ACC112 (cell line): ENCODE measurements around the gene TECPR1.
A peak's percentile ranks its signal among the peaks of the same experiment; 100 is the strongest.

Experiments used
- H2AFZ ChIP-seq: fragments of 200-600 bp; sonication (generic); one replicate; pipeline ENCODE4 v1.6.0; 2017; ENCODE audit warnings: antibody characterized with exemption, low read length; ENCODE audit not compliant: unreplicated experiment
- H3K27ac ChIP-seq: fragments of 200-600 bp; sonication (generic); 2 replicates; pipeline ENCODE4 v1.5.1; 2014; ENCODE audit warnings: low read depth, mild to moderate bottlenecking, antibody characterized with exemption, low read length, moderate library complexity
- H3K27me3 ChIP-seq: fragments of 200-600 bp; sonication (generic); 2 replicates; pipeline ENCODE4 v1.6.1; 2014; ENCODE audit warnings: mild to moderate bottlenecking, antibody characterized with exemption, low read length, moderate library complexity, mixed read lengths; ENCODE audit not compliant: insufficient read depth
- H3K36me3 ChIP-seq: fragments of 200-600 bp; sonication (generic); 2 replicates; pipeline ENCODE4 v1.6.1; 2016; ENCODE audit warnings: mild to moderate bottlenecking, antibody characterized with exemption, low read length, moderate library complexity, mixed read lengths; ENCODE audit not compliant: insufficient read depth
- H3K4me1 ChIP-seq: fragments of 200-600 bp; sonication (generic); one replicate; pipeline ENCODE4 v1.6.1; 2016; ENCODE audit warnings: low read length, mixed read lengths; ENCODE audit not compliant: insufficient read depth, unreplicated experiment, control insufficient read depth
- H3K4me3 ChIP-seq: fragments of 200-600 bp; sonication (generic); 2 replicates; pipeline ENCODE4 v1.5.1; 2014; ENCODE audit warnings: mild to moderate bottlenecking, low read depth, low read length
- H3K79me2 ChIP-seq: fragments of 200-600 bp; sonication (generic); one replicate; pipeline ENCODE4 v1.6.0; 2016; ENCODE audit warnings: low read length; ENCODE audit not compliant: control insufficient read depth, unreplicated experiment, insufficient read depth

Gene TECPR1

GRCh38 chr7:98291717-98292116 lies 39.7 kb upstream of the TECPR1 start:
- no peak overlapping the region for H3K27ac ChIP-seq
- no peaks in the 10 kb centered on the region for H3K27me3 ChIP-seq
- peaks cover 6% of the 10 kb centered on the region; the same call in 1 of the 2 replicates for H3K36me3 ChIP-seq
- no peak overlapping the region for H2AFZ ChIP-seq
- no peak overlapping the region for H3K4me3 ChIP-seq
- H3K79me2 ChIP-seq = peaks cover 40% of the 10 kb centered on the region
- peaks cover 19% of the 10 kb centered on the region for H3K4me1 ChIP-seq

- H3K4me3 ChIP-seq = no peak overlapping the region
- H2AFZ ChIP-seq = no peak overlapping the region
- no peaks in the 10 kb centered on the region for H3K27me3 ChIP-seq
- H3K27ac ChIP-seq = no peak overlapping the region
- peaks cover 6% of the 10 kb centered on the region; the same call in 1 of the 2 replicates for H3K36me3 ChIP-seq
- H3K79me2 ChIP-seq = peaks cover 63% of the 10 kb centered on the region
- peaks cover 42% of the 10 kb centered on the region for H3K4me1 ChIP-seq
These were observed 37.4 kb upstream of the TECPR1 start for GRCh38 chr7:98289333-98289875.

DNA sequence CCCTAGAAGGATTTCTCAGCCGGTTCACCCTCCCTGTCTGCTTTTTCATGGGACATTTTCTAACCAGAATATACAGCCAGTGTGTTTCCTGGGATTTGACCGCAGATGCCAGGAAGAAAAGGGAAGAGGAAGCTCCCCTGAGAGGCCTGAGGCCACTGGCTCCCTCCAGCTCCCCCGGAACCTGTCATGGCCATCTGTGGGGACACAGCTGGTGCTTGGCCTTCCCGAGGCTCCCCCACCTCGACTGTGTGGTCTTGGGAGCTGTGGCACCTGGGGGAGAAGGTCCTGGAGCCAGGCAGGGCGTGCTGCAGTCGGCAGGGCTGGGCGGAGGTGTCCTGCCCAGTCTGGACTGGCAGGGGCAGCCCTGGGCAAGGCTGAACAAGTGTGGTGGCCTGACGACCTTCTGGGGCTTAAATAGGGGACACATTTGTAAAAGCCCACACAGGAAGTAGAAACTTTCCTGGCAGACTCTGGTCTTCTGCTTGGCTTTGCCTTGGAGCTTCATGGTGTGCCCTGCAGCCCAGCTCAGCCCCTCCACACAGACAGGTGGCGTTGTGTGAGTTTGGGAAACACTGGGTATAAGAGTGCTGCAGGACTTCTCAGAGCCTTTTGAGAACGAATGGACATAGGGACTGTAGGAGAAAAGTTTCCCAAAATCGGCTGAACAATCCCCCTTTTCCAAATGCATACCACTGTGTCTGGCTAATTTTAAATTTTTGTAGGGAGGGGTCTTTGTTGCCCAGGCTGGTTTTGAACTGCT lies 36.2 kb upstream of the TECPR1 start:
- H3K79me2 ChIP-seq = peaks cover 75% of the 10 kb centered on the region
- peaks cover 51% of the 10 kb centered on the region for H3K4me1 ChIP-seq
- H3K27ac ChIP-seq = no peak overlapping the region
- H3K36me3 ChIP-seq = peaks cover 4% of the 10 kb centered on the region; the same call in 1 of the 2 replicates
- no peak overlapping the region for H3K4me3 ChIP-seq
- H3K27me3 ChIP-seq = no peaks in the 10 kb centered on the region
- H2AFZ ChIP-seq = no peak overlapping the region

DNA sequence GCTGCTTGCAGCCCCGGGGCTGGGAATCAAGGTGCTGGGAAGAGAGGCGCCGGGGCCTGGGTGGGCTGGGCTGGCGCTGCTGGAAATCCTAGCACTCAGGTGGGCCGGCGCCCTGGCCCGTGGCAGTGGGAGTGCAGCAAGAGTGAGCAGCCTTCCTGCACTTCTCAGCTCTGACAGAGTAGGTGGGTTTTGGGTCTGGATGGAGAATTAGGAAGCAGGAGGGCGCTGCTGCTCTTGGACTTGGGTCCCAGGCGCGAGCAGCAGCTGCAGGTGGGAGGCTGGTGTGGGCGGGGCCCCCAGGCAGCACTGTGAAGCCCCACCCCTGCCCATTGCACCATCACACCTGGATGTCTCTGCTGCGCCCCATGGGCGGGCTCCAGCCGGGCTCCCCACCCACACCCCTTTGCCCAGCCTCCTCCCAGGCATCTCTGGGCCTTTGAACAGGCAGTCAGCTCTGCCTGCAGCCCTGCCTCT lies 35.5 kb upstream of the TECPR1 start:
- Histone ChIP-seq H3K27ac (peak overlapping the region; percentile 78; the same call in 1 of the 2 replicates), H3K36me3 (peaks cover 4% of the 10 kb centered on the region; the same call in 1 of the 2 replicates), H3K79me2 (peaks cover 82% of the 10 kb centered on the region), H3K27me3 (no peaks in the 10 kb centered on the region), H2AFZ (no peak overlapping the region), H3K4me1 (peaks cover 51% of the 10 kb centered on the region), H3K4me3 (no peak overlapping the region)

DNA sequence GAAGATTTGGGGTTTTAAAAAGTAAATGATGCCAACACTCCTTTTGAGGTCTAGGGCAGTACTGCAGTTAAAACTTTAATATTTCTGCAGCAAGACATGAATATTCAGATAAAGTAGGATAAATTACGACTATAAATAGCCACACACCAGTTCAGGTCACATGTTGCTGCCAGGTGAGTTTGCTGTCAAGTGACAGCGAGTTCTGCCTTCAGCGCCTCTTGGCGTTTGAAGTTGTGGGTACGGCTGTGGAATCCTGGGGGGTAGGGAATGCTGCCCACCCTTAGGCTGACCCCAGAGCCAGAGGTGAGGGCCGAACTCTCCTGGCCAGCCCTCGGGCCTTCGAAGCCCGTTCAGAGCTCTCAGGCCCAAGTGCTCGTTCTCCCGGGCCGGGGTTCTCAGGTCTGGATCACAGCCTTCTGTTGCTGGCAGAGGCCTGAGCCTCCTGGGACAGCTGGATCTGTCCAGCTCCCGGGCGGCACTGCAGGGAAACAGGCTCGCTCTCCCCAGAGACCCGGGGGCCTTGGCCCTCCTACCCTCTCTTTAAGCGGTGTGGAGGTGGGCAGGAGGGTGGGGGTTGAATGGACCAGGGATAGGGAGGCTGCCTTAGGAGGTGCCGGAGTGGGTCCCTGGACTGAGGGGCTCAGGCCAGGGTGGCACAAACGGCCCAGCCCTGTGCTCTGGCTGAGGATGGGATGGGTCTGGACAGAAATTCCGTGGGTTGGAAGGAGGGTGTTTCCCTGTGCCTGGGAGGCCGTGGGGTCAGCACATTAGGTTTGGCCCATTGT lies 34.9 kb upstream of the TECPR1 start:
- Histone ChIP-seq H3K36me3 (peaks cover 4% of the 10 kb centered on the region; the same call in 1 of the 2 replicates), H3K4me3 (peak overlapping the region; percentile 87), H3K27ac (peak overlapping the region; percentile 78), H3K27me3 (no peaks in the 10 kb centered on the region), H3K4me1 (peaks cover 51% of the 10 kb centered on the region), H2AFZ (no peak overlapping the region), H3K79me2 (peaks cover 87% of the 10 kb centered on the region)

DNA sequence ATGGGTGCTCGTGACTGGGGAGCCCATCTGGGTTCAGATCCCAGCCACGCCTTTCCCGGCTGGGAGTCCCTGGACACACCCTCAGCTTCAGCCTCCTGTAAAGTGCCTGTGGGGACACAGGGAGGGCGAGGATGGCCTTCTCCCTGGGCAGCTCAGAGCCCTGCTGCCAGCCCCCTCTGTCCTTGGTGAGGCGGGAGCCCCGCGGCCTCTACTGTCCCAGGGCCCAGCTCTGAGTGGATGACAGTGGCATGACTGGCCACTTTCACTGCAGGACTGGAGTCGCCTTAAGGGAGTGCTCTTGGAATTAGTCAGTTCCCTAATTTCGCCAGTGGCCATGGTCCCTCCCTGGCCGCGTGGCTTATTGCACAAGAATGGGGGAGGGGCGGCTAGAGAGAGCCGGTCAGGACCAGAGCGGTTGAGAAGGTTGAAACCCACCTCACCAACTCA lies 34.1 kb upstream of the TECPR1 start:
- Histone ChIP-seq H2AFZ (no peak overlapping the region), H3K79me2 (peaks cover 84% of the 10 kb centered on the region), H3K4me3 (peak overlapping the region; percentile 87), H3K36me3 (peaks cover 4% of the 10 kb centered on the region; the same call in 1 of the 2 replicates), H3K27me3 (no peaks in the 10 kb centered on the region), H3K27ac (peak overlapping the region; percentile 78), H3K4me1 (peaks cover 51% of the 10 kb centered on the region)

DNA sequence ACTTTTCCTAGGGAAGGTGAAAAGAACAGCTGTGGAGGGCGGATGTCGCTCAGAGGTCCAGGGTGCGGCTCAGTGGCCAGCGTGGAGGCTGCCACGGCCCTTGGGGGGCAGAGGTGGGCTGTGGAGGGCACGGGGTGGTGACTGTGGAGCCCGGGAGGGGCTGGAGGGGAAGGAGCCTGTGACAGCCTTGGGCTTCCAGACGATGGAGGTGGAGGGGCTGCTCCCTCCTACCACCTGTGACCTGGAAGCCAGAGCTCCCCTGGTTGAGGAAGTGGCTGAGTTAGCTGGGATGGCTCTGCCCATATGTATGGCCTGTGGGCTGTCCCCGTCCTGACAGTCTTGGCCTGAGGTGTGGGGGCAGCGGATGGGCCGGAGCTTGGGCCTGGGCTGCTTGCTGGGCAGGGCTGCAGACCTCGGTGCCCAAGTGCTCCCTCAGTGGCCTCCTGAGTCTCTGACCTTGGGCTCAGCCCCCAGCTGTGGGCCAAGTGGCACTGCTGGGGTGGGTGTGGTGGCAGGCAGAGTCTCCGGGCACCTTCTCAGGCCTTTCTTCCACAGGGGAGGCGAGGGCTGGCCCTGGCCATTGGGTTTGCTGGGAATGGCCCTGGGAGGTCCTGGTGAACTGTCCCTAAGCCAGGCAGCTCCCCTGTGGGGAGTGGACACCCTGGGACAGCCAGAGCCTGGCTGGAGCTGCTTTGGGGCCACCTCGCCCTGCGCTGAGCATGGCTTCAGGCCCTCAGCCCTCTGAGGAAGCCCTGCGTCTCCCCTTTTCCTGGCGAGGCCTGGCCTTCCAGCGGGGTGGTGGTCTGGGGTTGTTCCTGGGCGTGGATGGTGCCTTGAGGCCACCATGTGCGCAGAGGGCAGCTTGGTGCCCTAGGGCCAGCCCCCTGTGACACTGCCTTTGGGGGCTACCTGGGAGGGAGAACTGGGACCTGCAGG lies 33.4 kb upstream of the TECPR1 start:
- peak overlapping the region; percentile 87 for H3K4me3 ChIP-seq
- H3K36me3 ChIP-seq = peaks cover 4% of the 10 kb centered on the region; the same call in 1 of the 2 replicates
- H3K79me2 ChIP-seq = peaks cover 84% of the 10 kb centered on the region
- peaks cover 51% of the 10 kb centered on the region for H3K4me1 ChIP-seq
- no peaks in the 10 kb centered on the region for H3K27me3 ChIP-seq
- peak overlapping the region; percentile 78 for H3K27ac ChIP-seq
- no peak overlapping the region for H2AFZ ChIP-seq

DNA sequence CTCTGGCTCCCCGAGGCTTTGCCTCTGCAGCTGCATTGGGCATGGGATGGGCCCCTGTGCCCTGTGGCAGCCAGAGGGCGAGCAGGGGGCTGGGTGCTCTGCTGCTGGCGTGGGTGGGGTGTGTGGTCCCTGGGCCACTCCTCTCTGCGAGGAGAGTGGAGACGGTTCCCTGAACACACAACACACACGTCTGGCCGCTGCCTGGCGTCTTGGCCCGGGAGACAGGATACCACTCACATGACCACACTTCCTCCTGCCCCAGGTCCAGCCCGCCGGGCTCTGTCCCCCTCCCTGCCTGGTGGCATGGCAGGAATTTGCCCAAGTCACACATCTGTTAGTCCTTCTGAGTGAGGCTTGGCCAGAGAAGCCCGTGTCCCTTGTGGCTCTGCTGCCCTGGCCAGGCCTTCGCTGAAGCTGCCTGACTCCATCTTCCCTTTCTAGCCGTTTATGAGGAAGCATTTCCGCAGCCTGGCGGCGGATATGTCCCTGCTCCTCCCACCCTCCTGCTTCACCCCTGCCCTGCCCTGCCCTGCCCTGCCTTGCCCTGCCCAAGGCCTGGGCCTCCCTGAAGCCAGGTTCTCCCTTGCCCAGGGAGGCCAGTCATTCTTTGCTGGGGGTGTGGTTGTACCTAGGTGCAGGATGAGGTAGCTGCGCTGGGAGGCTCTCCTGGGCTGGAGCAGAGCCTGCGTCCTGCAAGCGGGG lies 32.5 kb upstream of the TECPR1 start:
- peak overlapping the region; percentile 87 for H3K4me3 ChIP-seq
- H3K79me2 ChIP-seq = peaks cover 78% of the 10 kb centered on the region
- H3K27me3 ChIP-seq = no peaks in the 10 kb centered on the region
- peaks cover 4% of the 10 kb centered on the region; the same call in 1 of the 2 replicates for H3K36me3 ChIP-seq
- H2AFZ ChIP-seq = no peak overlapping the region
- H3K4me1 ChIP-seq = peaks cover 51% of the 10 kb centered on the region
- peak overlapping the region; percentile 78 for H3K27ac ChIP-seq

DNA sequence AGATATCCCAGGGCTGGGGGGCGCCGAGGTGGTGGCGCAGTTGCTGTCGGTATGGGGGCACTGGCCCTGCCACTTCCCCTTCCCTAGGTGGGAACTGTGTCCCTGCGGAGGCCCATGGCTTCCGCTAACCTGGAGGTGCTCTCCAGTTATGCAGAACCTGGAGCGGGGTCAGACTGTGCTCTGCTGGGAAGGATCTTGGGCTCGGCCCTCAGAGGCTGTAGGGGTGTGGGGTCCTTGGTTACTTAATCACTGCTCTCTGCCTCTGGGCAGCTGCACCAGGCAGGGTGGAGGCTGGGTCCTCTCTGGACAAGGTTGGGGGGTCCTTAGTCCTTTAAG lies 31.8 kb upstream of the TECPR1 start:
- Histone ChIP-seq H3K27ac (peak overlapping the region; percentile 78), H3K36me3 (peaks cover 4% of the 10 kb centered on the region; the same call in 1 of the 2 replicates), H2AFZ (no peak overlapping the region), H3K79me2 (peaks cover 72% of the 10 kb centered on the region), H3K4me3 (peak overlapping the region; percentile 87), H3K4me1 (peaks cover 48% of the 10 kb centered on the region), H3K27me3 (no peaks in the 10 kb centered on the region)
